Measurements from ENCODE around the gene NEK7. TPM values are rescaled to one million over a fixed set of nuclear protein-coding genes. Genes with fewer than 3 reads are reported as not detected.

NEK7 gene
- total and polyA plus RNA-seq, 2 experiments from 2014 or later = 700 to 1,186 TPM

GRCh38 chr1:198273748-198274295 lies 117.0 kb downstream of the NEK7 start:
- H3K9me2 ChIP-seq (ENCODE audit: insufficient read depth) = no peaks in the 10 kb centered on the region
- peaks cover 55% of the 10 kb centered on the region for H3K36me3 ChIP-seq (ENCODE audit: low read depth)
- H3K4me1 ChIP-seq (ENCODE audit: insufficient read depth) = peaks cover 96% of the 10 kb centered on the region
- no peaks in the 10 kb centered on the region for H3K27me3 ChIP-seq (replicated peaks; ENCODE audit: insufficient read depth)
- H3K27ac ChIP-seq = peak overlapping the region; percentile 26
- whole genome bisulfite sequencing, 2 experiments (ENCODE audit: low coverage in 1 of 2, low lambda C conversion rate in 2 of 2, missing lambda C conversion rate in 2 of 2) = 27 to 46% methylated on average over 1 of the region's 1 CpG
- H3K4me2 ChIP-seq (ENCODE audit: unreplicated experiment) = peak overlapping the region; percentile 59
- no peaks in the 10 kb centered on the region for H4K20me1 ChIP-seq (ENCODE audit: insufficient read depth)
- in situ Hi-C loops (cut with MboI) = no loop called here
- TF ChIP-seq EZH2phosphoT487 (IDR thresholded peaks at IDR 0.05; ENCODE audit: insufficient read depth, low read depth) (no peak), EZH2 (IDR thresholded peaks at IDR 0.05; ENCODE audit: insufficient read depth, poor library complexity, severe bottlenecking) (no peak)
- DNase-seq = no peak
- no peaks in the 10 kb centered on the region for H3K9me3 ChIP-seq (ENCODE audit: low read depth)
- no peak overlapping the region for H3K9ac ChIP-seq
- peaks cover 77% of the 10 kb centered on the region for H3F3A ChIP-seq (ENCODE audit: insufficient read depth)
- no peak overlapping the region for H2AFZ ChIP-seq
- H3K4me3 ChIP-seq = no peak overlapping the region
- H3K79me2 ChIP-seq (ENCODE audit: insufficient read depth) = peaks cover 99% of the 10 kb centered on the region

GRCh38 chr1:198275597-198275996 lies 118.8 kb downstream of the NEK7 start:
- Histone ChIP-seq H3K27ac (peak overlapping the region; percentile 26), H3K27me3 (replicated peaks; ENCODE audit: insufficient read depth) (no peaks in the 10 kb centered on the region), H3K36me3 (ENCODE audit: low read depth) (peaks cover 65% of the 10 kb centered on the region), H3K9ac (no peak overlapping the region), H4K20me1 (ENCODE audit: insufficient read depth) (no peaks in the 10 kb centered on the region), H3K4me2 (ENCODE audit: unreplicated experiment) (peak overlapping the region; percentile 16), H3K4me3 (no peak overlapping the region), H3K4me1 (ENCODE audit: insufficient read depth) (peaks cover 94% of the 10 kb centered on the region), H3K9me3 (ENCODE audit: low read depth) (no peaks in the 10 kb centered on the region), H3K9me2 (ENCODE audit: insufficient read depth) (no peaks in the 10 kb centered on the region), H2AFZ (no peak overlapping the region), H3K79me2 (ENCODE audit: insufficient read depth) (peaks cover 97% of the 10 kb centered on the region), H3F3A (ENCODE audit: insufficient read depth) (peaks cover 73% of the 10 kb centered on the region)
- 52 to 58% methylated on average over 1 of the region's 1 CpG for WGBS, 2 experiments (ENCODE audit: low coverage in 1 of 2, low lambda C conversion rate in 2 of 2, missing lambda C conversion rate in 2 of 2)
- DNase-seq = no peak
- in situ Hi-C loops (cut with MboI) = loop anchor here (25.0 kb wide), 1 partner anchor 412 kb away; no protein-coding TSS in a partner anchor
- TF ChIP-seq EZH2 (IDR thresholded peaks at IDR 0.05; ENCODE audit: insufficient read depth, poor library complexity, severe bottlenecking) (no peak), EZH2phosphoT487 (IDR thresholded peaks at IDR 0.05; ENCODE audit: insufficient read depth, low read depth) (no peak)

GRCh38 chr1:198276241-198276640 lies 119.4 kb downstream of the NEK7 start:
- Histone ChIP-seq H3K4me2 (ENCODE audit: unreplicated experiment) (no peak overlapping the region), H3K4me3 (no peak overlapping the region), H3K4me1 (ENCODE audit: insufficient read depth) (peaks cover 88% of the 10 kb centered on the region), H3K27ac (no peak overlapping the region), H4K20me1 (ENCODE audit: insufficient read depth) (no peaks in the 10 kb centered on the region; the same call in 1 of the 2 replicates), H3K9me2 (ENCODE audit: insufficient read depth) (no peaks in the 10 kb centered on the region), H3K27me3 (replicated peaks; ENCODE audit: insufficient read depth) (no peaks in the 10 kb centered on the region), H2AFZ (no peak overlapping the region), H3K9ac (no peak overlapping the region), H3K36me3 (ENCODE audit: low read depth) (peaks cover 66% of the 10 kb centered on the region), H3K79me2 (ENCODE audit: insufficient read depth) (peaks cover 96% of the 10 kb centered on the region), H3F3A (ENCODE audit: insufficient read depth) (peaks cover 70% of the 10 kb centered on the region), H3K9me3 (ENCODE audit: low read depth) (no peaks in the 10 kb centered on the region)
- no peak for TF ChIP-seq EZH2 (IDR thresholded peaks at IDR 0.05; ENCODE audit: insufficient read depth, poor library complexity, severe bottlenecking)
- no peak for TF ChIP-seq EZH2phosphoT487 (IDR thresholded peaks at IDR 0.05; ENCODE audit: insufficient read depth, low read depth)
- WGBS, 2 experiments (ENCODE audit: low coverage in 1 of 2, low lambda C conversion rate in 2 of 2, missing lambda C conversion rate in 2 of 2) = 56 to 70% methylated on average over 1 of the region's 1 CpG
- DNase-seq = no peak
- in situ Hi-C loops (cut with MboI) = loop anchor here (25.0 kb wide), 1 partner anchor 411 kb away; no protein-coding TSS in a partner anchor

- 90 to 100% methylated on average over 1 of the region's 1 CpG for WGBS, 2 experiments (ENCODE audit: low coverage in 1 of 2, low lambda C conversion rate in 2 of 2, missing lambda C conversion rate in 2 of 2)
- peak overlapping the region; percentile 7 for H3K4me2 ChIP-seq (ENCODE audit: unreplicated experiment)
- H3F3A ChIP-seq (ENCODE audit: insufficient read depth) = peaks cover 70% of the 10 kb centered on the region
- H3K9me3 ChIP-seq (ENCODE audit: low read depth) = no peaks in the 10 kb centered on the region
- H3K27ac ChIP-seq = no peak overlapping the region
- no peak for TF ChIP-seq EZH2 (IDR thresholded peaks at IDR 0.05; ENCODE audit: insufficient read depth, poor library complexity, severe bottlenecking)
- TF ChIP-seq EZH2phosphoT487 (IDR thresholded peaks at IDR 0.05; ENCODE audit: insufficient read depth, low read depth) = no peak
- no peaks in the 10 kb centered on the region for H3K9me2 ChIP-seq (ENCODE audit: insufficient read depth)
- no peak for DNase-seq
- no peaks in the 10 kb centered on the region; the same call in 1 of the 2 replicates for H4K20me1 ChIP-seq (ENCODE audit: insufficient read depth)
- no peak overlapping the region for H3K9ac ChIP-seq
- in situ Hi-C loops (cut with MboI) = loop anchor here (25.0 kb wide), 1 partner anchor 408 kb away; no protein-coding TSS in a partner anchor
- no peak overlapping the region for H2AFZ ChIP-seq
- H3K36me3 ChIP-seq (ENCODE audit: low read depth) = peaks cover 86% of the 10 kb centered on the region
- H3K4me3 ChIP-seq = no peak overlapping the region
- H3K27me3 ChIP-seq (replicated peaks; ENCODE audit: insufficient read depth) = no peaks in the 10 kb centered on the region
- H3K4me1 ChIP-seq (ENCODE audit: insufficient read depth) = peaks cover 64% of the 10 kb centered on the region
- H3K79me2 ChIP-seq (ENCODE audit: insufficient read depth) = peaks cover 97% of the 10 kb centered on the region
Measured at GRCh38 chr1:198278943-198279342, 122.1 kb downstream of the NEK7 start.

Data from GM23248 (cell line).